B cell (primary cell): ENCODE data around the gene TBC1D14. TPM values are rescaled to one million over a fixed set of nuclear protein-coding genes. Genes with fewer than 3 reads are reported as not detected.

Experiments
- ATAC-seq: fragments of 200-7000 bp; cut with Tn5 transposase; one replicate; pipeline ENCODE4 v1.10.0; 2021; ENCODE audit warnings: low read depth, mild to moderate bottlenecking, moderate number of reproducible peaks, moderate library complexity
- CTCF ChIA-PET: fragments of 350-600 bp; sonication (Branson Sonifier 250); formaldehyde crosslinking; loops from one replicate; lab custom pipeline; 2021; ENCODE audit warnings: antibody characterized with exemption, inconsistent platforms; lab: Charles Lee
- POLR2A ChIA-PET: fragments of 350-600 bp; sonication (Branson Sonifier 250); formaldehyde crosslinking; loops from one replicate; lab custom pipeline; 2021; ENCODE audit warnings: antibody characterized with exemption; lab: Charles Lee
- DNase-seq: peaks from one replicate; pipeline ENCODE4 v3.0.0; 2013
- H2AFZ ChIP-seq: 2 replicates; pipeline ENCODE4 v1.6.1; 2012; ENCODE audit warnings: mild to moderate bottlenecking, low read depth, low read length; ENCODE audit not compliant: insufficient read depth, poor library complexity, severe bottlenecking
- H3K27ac ChIP-seq, 2 donors: 1 replicate in 1 of 2; 2 replicates in 1 of 2; pipeline ENCODE4 v1.5.1; 2012 to 2013; ENCODE audit warnings: low read length in 2 of 2, mild to moderate bottlenecking in 2 of 2, moderate library complexity in 1 of 2
- H3K27me3 ChIP-seq, 4 experiments: fragments of 200-600 bp in 1 of 4; sonication (generic) in 1 of 4; replicated peaks in 1 of 4; 1 replicate in 2 of 4; 2 replicates in 2 of 4; pipeline versions ENCODE4 v1.6.1 to v1.7.0; 2013 to 2016; ENCODE audit warnings: low read length in 3 of 4, mild to moderate bottlenecking in 2 of 4, mixed read lengths in 1 of 4, moderate library complexity in 1 of 4; ENCODE audit not compliant: insufficient read depth in 4 of 4, control insufficient read depth in 3 of 4; ENCODE audit errors: control extremely low read depth in 1 of 4
- H3K36me3 ChIP-seq, 2 experiments: replicated peaks in 1 of 2; 1 replicate in 1 of 2; 2 replicates in 1 of 2; pipeline versions ENCODE4 v1.6.1 to v1.7.1; 2013; ENCODE audit warnings: low read length in 1 of 2; ENCODE audit not compliant: insufficient read depth in 2 of 2, control insufficient read depth in 1 of 2; ENCODE audit errors: control extremely low read depth in 1 of 2, extremely low read depth in 1 of 2
- H3K4me1 ChIP-seq, 2 donors: fragments of 200-600 bp in 1 of 2; sonication (generic) in 1 of 2; 1 replicate in 1 of 2; 2 replicates in 1 of 2; pipeline versions ENCODE4 v1.5.1 to v1.6.1; 2013 to 2017; ENCODE audit warnings: low read length in 2 of 2; ENCODE audit not compliant: control insufficient read depth in 2 of 2, insufficient read depth in 2 of 2
- H3K4me2 ChIP-seq: replicated peaks from 2 replicates; pipeline ENCODE3; 2012; ENCODE audit warnings: mild to moderate bottlenecking, low read depth, low read length; ENCODE audit not compliant: poor library complexity, severe bottlenecking
- H3K4me3 ChIP-seq, 5 experiments: fragments of 200-600 bp in 1 of 5; sonication (generic) in 1 of 5; 1 replicate in 3 of 5; 2 replicates in 2 of 5; pipeline versions ENCODE4 v1.5.1 to v1.7.0; 2011 to 2016; ENCODE audit warnings: low read length in 4 of 5, mild to moderate bottlenecking in 4 of 5, low read depth in 2 of 5, control low read depth in 1 of 5, moderate library complexity in 1 of 5; ENCODE audit not compliant: insufficient read depth in 1 of 5; ENCODE audit errors: control extremely low read depth in 1 of 5, extremely low read depth in 1 of 5
- H3K79me2 ChIP-seq: fragments of 200-600 bp; sonication (generic); one replicate; pipeline ENCODE4 v1.6.0; 2016; ENCODE audit warnings: low read length; ENCODE audit not compliant: control insufficient read depth, insufficient read depth
- H3K9ac ChIP-seq: fragments of 200-600 bp; sonication (generic); 2 replicates; pipeline ENCODE4 v1.6.1; 2017; ENCODE audit warnings: mild to moderate bottlenecking, low read length, moderate library complexity
- H3K9me3 ChIP-seq, 3 donors: one replicate each; pipeline versions ENCODE4 v1.6.1 to v1.7.1; 2013; ENCODE audit warnings: low read length in 2 of 3; ENCODE audit not compliant: control insufficient read depth in 2 of 3, insufficient read depth in 1 of 3; ENCODE audit errors: control extremely low read depth in 1 of 3
- H4K20me1 ChIP-seq: 2 replicates; pipeline ENCODE4 v1.6.0; 2012; ENCODE audit warnings: mild to moderate bottlenecking, low read length; ENCODE audit not compliant: insufficient read depth, control insufficient read depth, poor library complexity, severe bottlenecking
- H3K27ac Mint-ChIP-seq: one replicate; pipeline ENCODE4 v1.8.0; 2021; ENCODE audit warnings: mixed read lengths
- H3K27me3 Mint-ChIP-seq: one replicate; pipeline ENCODE4 v1.8.0; 2021; ENCODE audit warnings: mixed read lengths
- H3K4me1 Mint-ChIP-seq: one replicate; pipeline ENCODE4 v1.8.0; 2021; ENCODE audit warnings: mixed read lengths
- H3K4me3 Mint-ChIP-seq: one replicate; pipeline ENCODE4 v1.8.0; 2021; ENCODE audit warnings: mixed read lengths
- H3K9me3 Mint-ChIP-seq: one replicate; pipeline ENCODE4 v1.8.0; 2022; ENCODE audit warnings: mixed read lengths; ENCODE audit not compliant: insufficient read depth
- CTCF ChIP-seq: fragments of 200-600 bp; IDR thresholded peaks from one replicate; pipeline ENCODE4 v1.8.0; 2022; ENCODE audit warnings: antibody characterized with exemption, mild to moderate bottlenecking
- EZH2 ChIP-seq: IDR thresholded peaks from 2 replicates; pipeline ENCODE4 v1.6.1; 2012; ENCODE audit warnings: borderline replicate concordance, low read depth, mild to moderate bottlenecking, moderate library complexity, low read length; ENCODE audit not compliant: insufficient read depth, poor library complexity, severe bottlenecking
- WGBS: methylation state at CpG from one replicate; pipeline ENCODE4 v1.1.5; 2013; ENCODE audit warnings: missing lambda C conversion rate; ENCODE audit not compliant: insufficient coverage; 5-methylcytosine and 5-hydroxymethylcytosine counted together
- intact Hi-C: fragments of 100-400 bp; cut with micrococcal nuclease; formaldehyde crosslinking; loops from one replicate; pipeline ENCODE4 v1.10.0; 2022
- polyA plus RNA-seq: library from polyadenylated mRNA; depleted of rRNA; stranded (reverse); fragments of >200 nt; gene quantifications from 2 replicates; pipeline ENCODE4 v1.2.3, GENCODE V29; 2012
- total RNA-seq, 2 donors: library from RNA; stranded (reverse); fragments of 120-200 nt in 1 of 2; gene quantifications; 1 replicate in 1 of 2; 2 replicates in 1 of 2; pipeline versions ENCODE4 v1.2.3 to v1.2.4, GENCODE V29; 2013 to 2022

Gene TBC1D14
- total and polyA plus RNA-seq, 2 donors (not counting 1 experiment from before 2014, with no cell fraction given): 21.9 to 42.0 TPM

- H3K27ac ChIP-seq: no peak overlapping the region
- no peak overlapping the region for H2AFZ ChIP-seq
- intact Hi-C loops: no loop called here
- no peak for TF ChIP-seq CTCF
- no peaks in the 10 kb centered on the region for H3K9me3 ChIP-seq
- H3K36me3 ChIP-seq: peaks cover 0 to 25% of the 10 kb centered on the region in 2 experiments
- H4K20me1 ChIP-seq: peaks cover 73% of the 10 kb centered on the region
- Mint-ChIP-seq H3K4me1 (peaks cover 30% of the 10 kb centered on the region), H3K27ac (no peak overlapping the region), H3K9me3 (no peaks in the 10 kb centered on the region), H3K4me3 (no peak overlapping the region), H3K27me3 (no peaks in the 10 kb centered on the region)
- peaks cover 90% of the 10 kb centered on the region for H3K79me2 ChIP-seq
- H3K4me1 ChIP-seq: peaks cover 0 to 14% of the 10 kb centered on the region in 2 donors
- ATAC-seq: no peak
- 88% methylated on average over 9 of the region's 9 CpGs for WGBS
- ChIA-PET CTCF (interaction anchor here (0.7 to 0.8 kb wide), 3 partner anchors 16 to 45 kb away, joined by 3 read pairs; no protein-coding TSS in a partner anchor), POLR2A (no interaction called here)
- H3K27me3 ChIP-seq: no peaks in the 10 kb centered on the region
- H3K4me3 ChIP-seq: no peak overlapping the region
- no peak overlapping the region for H3K9ac ChIP-seq
- no peak for DNase-seq
- no peak overlapping the region for H3K4me2 ChIP-seq
Observed at GRCh38 chr4:6929339-6929811, 19.7 kb downstream of the TBC1D14 start.

GRCh38 chr4:6929812-6930464 lies 20.3 kb downstream of the TBC1D14 start:
- no peaks in the 10 kb centered on the region for H3K27me3 ChIP-seq
- peaks cover 0 to 14% of the 10 kb centered on the region in 2 donors for H3K4me1 ChIP-seq

More at GRCh38 chr4:6929812-6930464, 20.3 kb downstream of the TBC1D14 start:
- Histone ChIP-seq H2AFZ (no peak overlapping the region), H4K20me1 (peaks cover 69% of the 10 kb centered on the region), H3K9ac (no peak overlapping the region), H3K4me2 (no peak overlapping the region), H3K9me3 (no peaks in the 10 kb centered on the region), H3K27ac (no peak overlapping the region), H3K36me3 (peaks cover 0 to 20% of the 10 kb centered on the region in 2 experiments), H3K4me3 (no peak overlapping the region), H3K79me2 (peaks cover 86% of the 10 kb centered on the region)
- ChIA-PET POLR2A (no interaction called here), CTCF (interaction anchor here (0.8 kb wide), 2 partner anchors 16 to 21 kb away, joined by 3 read pairs; no protein-coding TSS in a partner anchor)
- H3K27ac Mint-ChIP-seq: no peak overlapping the region
- ATAC-seq: no peak
- peaks cover 28% of the 10 kb centered on the region for H3K4me1 Mint-ChIP-seq
- no peaks in the 10 kb centered on the region for H3K27me3 Mint-ChIP-seq
- DNase-seq: no peak
- no peak overlapping the region for H3K4me3 Mint-ChIP-seq
- no peak for TF ChIP-seq CTCF
- TF ChIP-seq EZH2: no peak
- WGBS: 82% methylated on average over 11 of the region's 15 CpGs
- H3K9me3 Mint-ChIP-seq: no peaks in the 10 kb centered on the region
- intact Hi-C loops: no loop called here
